HL-60 (cell line): ENCODE results near the gene BEST1.

Source experiments
- DNase-seq, 2 experiments: peaks; one replicate each; pipeline ENCODE4 v3.0.0-alpha.2; 2010 to 2020; ENCODE audit warnings: low read depth in 1 of 2, low spot score in 1 of 2
- H3K27ac ChIP-seq: fragments of 250-450 bp; sonication (Bioruptor Pico); replicated peaks from 2 replicates; pipeline ENCODE4 v1.5.1; 2020; ENCODE audit warnings: mild to moderate bottlenecking, moderate library complexity
- H3K27me3 ChIP-seq: fragments of 250-450 bp; sonication (Bioruptor Pico); 2 replicates; pipeline ENCODE4 v1.5.1; 2021; ENCODE audit warnings: mild to moderate bottlenecking, moderate library complexity; ENCODE audit not compliant: insufficient read depth, poor library complexity, severe bottlenecking
- H3K4me3 ChIP-seq: replicated peaks from 2 replicates; pipeline ENCODE4 v1.5.1; 2011; ENCODE audit warnings: mild to moderate bottlenecking, control low read depth, low read length; ENCODE audit not compliant: insufficient read depth
- CTCF ChIP-seq: IDR thresholded peaks from one replicate; pipeline ENCODE4 v1.5.1; 2011; ENCODE audit warnings: low read length, control low read depth, inconsistent platforms; ENCODE audit not compliant: insufficient read depth
- GABPA ChIP-seq: IDR thresholded peaks from 2 replicates; pipeline ENCODE4 v1.6.1; 2012; ENCODE audit warnings: low read depth
- POLR2AphosphoS5 ChIP-seq: IDR thresholded peaks from 2 replicates; pipeline ENCODE4 v1.6.1; 2012; ENCODE audit warnings: low read depth
- REST ChIP-seq: IDR thresholded peaks from 2 replicates; pipeline ENCODE4 v1.6.1; 2012; ENCODE audit warnings: low read depth; ENCODE audit not compliant: insufficient replicate concordance
- SPI1 ChIP-seq: IDR thresholded peaks from 2 replicates; pipeline ENCODE4 v1.6.1; 2012; ENCODE audit warnings: low read depth, mild to moderate bottlenecking, borderline replicate concordance

Gene BEST1

GRCh38 chr11:61969838-61970662, 19.9 kb downstream of the BEST1 start:
- TF ChIP-seq REST: no peak
- no peak for TF ChIP-seq POLR2AphosphoS5
- TF ChIP-seq SPI1: no peak
- no peak for TF ChIP-seq CTCF
- TF ChIP-seq GABPA: no peak
- peak; percentile 49 to 88 for DNase-seq
- no peaks in the 10 kb centered on the region for H3K27me3 ChIP-seq
- peak overlapping the region; percentile 27 for H3K27ac ChIP-seq
- no peak overlapping the region for H3K4me3 ChIP-seq

GRCh38 chr11:61971248-61972111, 21.3 kb downstream of the BEST1 start:
- no peak for TF ChIP-seq GABPA
- TF ChIP-seq POLR2AphosphoS5: no peak; the same call in 1 of the 2 replicates
- TF ChIP-seq REST: no peak
- no peak for TF ChIP-seq SPI1
- TF ChIP-seq CTCF: no peak
- Histone ChIP-seq H3K27ac (peak overlapping the region; percentile 36), H3K27me3 (no peaks in the 10 kb centered on the region), H3K4me3 (no peak overlapping the region)
- peak; percentile 90 to 92 for DNase-seq

GRCh38 chr11:61972112-61972671, 22.0 kb downstream of the BEST1 start:
- TF ChIP-seq GABPA (no peak), REST (no peak), SPI1 (no peak), POLR2AphosphoS5 (no peak), CTCF (no peak)
- no peaks in the 10 kb centered on the region for H3K27me3 ChIP-seq
- H3K4me3 ChIP-seq: no peak overlapping the region
- peak overlapping the region; percentile 48 for H3K27ac ChIP-seq
- no peak for DNase-seq
